ENCODE data around the gene TPRX1.
"Not testable (repeated sequence)": the region's sequence is repeated elsewhere in the genome, so short reads cannot be mapped to it uniquely, and the experiment has no call there.

DNA sequence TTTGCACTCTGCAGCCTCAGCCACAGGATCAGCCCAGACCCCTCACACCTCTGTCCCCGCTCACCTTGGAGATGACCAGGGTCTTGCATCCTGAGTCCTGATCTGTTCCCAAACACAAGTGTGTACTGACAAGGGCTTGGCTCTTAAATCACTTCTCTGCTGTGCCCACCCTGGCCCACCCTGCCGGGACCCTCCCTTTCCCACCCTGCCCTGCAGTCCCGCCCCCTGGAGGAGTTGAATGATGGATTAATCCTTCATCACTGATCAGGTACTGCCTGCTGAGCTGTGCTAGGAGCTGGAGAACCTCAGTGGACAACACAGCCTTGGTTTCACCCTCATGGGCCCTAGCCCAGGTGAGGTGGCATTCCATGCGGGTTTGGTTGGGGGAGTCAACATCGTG lies at the start of gene TPRX1:
- TF ChIP-seq RAD21 (IDR thresholded peaks at IDR 0.05; ENCODE audit: low read length); POLR2A (IDR thresholded peaks at IDR 0.05; ENCODE audit: low read depth, low read length); CTCF (conservative IDR thresholded peaks at IDR 0.05; ENCODE audit: low read depth, low read length); NFE2L2 (IDR thresholded peaks at IDR 0.05; ENCODE audit: low read depth, low read length): not testable (repeated sequence)
- TF ChIP-seq, protein P1, sequence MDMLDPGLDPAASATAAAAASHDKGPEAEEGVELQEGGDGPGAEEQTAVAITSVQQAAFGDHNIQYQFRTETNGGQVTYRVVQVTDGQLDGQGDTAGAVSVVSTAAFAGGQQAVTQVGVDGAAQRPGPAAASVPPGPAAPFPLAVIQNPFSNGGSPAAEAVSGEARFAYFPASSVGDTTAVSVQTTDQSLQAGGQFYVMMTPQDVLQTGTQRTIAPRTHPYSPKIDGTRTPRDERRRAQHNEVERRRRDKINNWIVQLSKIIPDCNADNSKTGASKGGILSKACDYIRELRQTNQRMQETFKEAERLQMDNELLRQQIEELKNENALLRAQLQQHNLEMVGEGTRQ (IDR thresholded peaks at IDR 0.05; ENCODE audit: low read depth, low read length), result not testable (repeated sequence)

Measured in IMR-90 (cell line).